HAP-1 (cell line): Measurements from ENCODE around the gene ELOF1.

ENCODE experiments used
- DNase-seq, 2 experiments: peaks; one replicate each; pipeline ENCODE4 v3.0.0-alpha.2; 2016 to 2020; ENCODE audit warnings: low spot score in 2 of 2
- H3K27me3 ChIP-seq: fragments of 250-450 bp; sonication (Bioruptor Pico); 2 replicates; pipeline ENCODE4 v1.5.1; 2020; ENCODE audit warnings: low read depth, mild to moderate bottlenecking, moderate library complexity
- H3K36me3 ChIP-seq: fragments of 250-450 bp; sonication (Bioruptor Pico); replicated peaks from 2 replicates; pipeline ENCODE4 v1.5.1; 2020; ENCODE audit warnings: mild to moderate bottlenecking
- H3K4me1 ChIP-seq: fragments of 250-450 bp; sonication (Bioruptor Pico); 2 replicates; pipeline ENCODE4 v1.5.1; 2020; ENCODE audit warnings: mild to moderate bottlenecking
- H3K4me3 ChIP-seq: fragments of 250-450 bp; sonication (Bioruptor Pico); 2 replicates; pipeline ENCODE4 v1.5.1; 2020; ENCODE audit warnings: mild to moderate bottlenecking, moderate library complexity
- H3K9me3 ChIP-seq: fragments of 250-450 bp; sonication (Bioruptor Pico); 2 replicates; pipeline ENCODE4 v1.5.1; 2020; ENCODE audit warnings: mild to moderate bottlenecking, moderate library complexity
- in situ Hi-C: fragments of 300-500 bp; cut with MboI; formaldehyde crosslinking; loops from 3 replicates; pipeline ENCODE4 v1.14.3; 2020; ENCODE audit warnings: low sequenced_read_pairs, inconsistent platforms, mixed read lengths

Gene ELOF1

GRCh38 chr19:11556634-11557420 is 2.2 kb downstream of the ELOF1 start:
- peaks cover 12% of the 10 kb centered on the region for H3K4me1 ChIP-seq
- H3K27me3 ChIP-seq, result no peaks in the 10 kb centered on the region
- DNase-seq, result no peak
- in situ Hi-C loops, result no loop called here
- peaks cover 7% of the 10 kb centered on the region for H3K36me3 ChIP-seq
- no peaks in the 10 kb centered on the region for H3K9me3 ChIP-seq
- H3K4me3 ChIP-seq, result no peak overlapping the region

- H3K9me3 ChIP-seq, result no peaks in the 10 kb centered on the region
- in situ Hi-C loops, result no loop called here
- peaks cover 7% of the 10 kb centered on the region for H3K36me3 ChIP-seq
- no peak for DNase-seq
- peaks cover 10% of the 10 kb centered on the region for H3K4me1 ChIP-seq
- H3K4me3 ChIP-seq, result no peak overlapping the region
- H3K27me3 ChIP-seq, result no peaks in the 10 kb centered on the region
Observed at GRCh38 chr19:11555246-11555645, 3.8 kb downstream of the ELOF1 start.

GRCh38 chr19:11554160-11554559 is 4.9 kb downstream of the ELOF1 start:
- Histone ChIP-seq H3K4me1 (peaks cover 7% of the 10 kb centered on the region; the same call in 1 of the 2 replicates), H3K27me3 (no peaks in the 10 kb centered on the region), H3K36me3 (peaks cover 7% of the 10 kb centered on the region), H3K9me3 (no peaks in the 10 kb centered on the region), H3K4me3 (no peak overlapping the region)
- in situ Hi-C loops, result no loop called here
- DNase-seq, result no peak

- no peaks in the 10 kb centered on the region for H3K9me3 ChIP-seq
- in situ Hi-C loops, result no loop called here
- no peaks in the 10 kb centered on the region for H3K27me3 ChIP-seq
- H3K4me1 ChIP-seq, result peaks cover 2% of the 10 kb centered on the region; the same call in 1 of the 2 replicates
- peaks cover 7% of the 10 kb centered on the region for H3K36me3 ChIP-seq
- no peak for DNase-seq
- H3K4me3 ChIP-seq, result no peak overlapping the region
Observed at GRCh38 chr19:11552666-11553372, 6.2 kb downstream of the ELOF1 start.

DNA sequence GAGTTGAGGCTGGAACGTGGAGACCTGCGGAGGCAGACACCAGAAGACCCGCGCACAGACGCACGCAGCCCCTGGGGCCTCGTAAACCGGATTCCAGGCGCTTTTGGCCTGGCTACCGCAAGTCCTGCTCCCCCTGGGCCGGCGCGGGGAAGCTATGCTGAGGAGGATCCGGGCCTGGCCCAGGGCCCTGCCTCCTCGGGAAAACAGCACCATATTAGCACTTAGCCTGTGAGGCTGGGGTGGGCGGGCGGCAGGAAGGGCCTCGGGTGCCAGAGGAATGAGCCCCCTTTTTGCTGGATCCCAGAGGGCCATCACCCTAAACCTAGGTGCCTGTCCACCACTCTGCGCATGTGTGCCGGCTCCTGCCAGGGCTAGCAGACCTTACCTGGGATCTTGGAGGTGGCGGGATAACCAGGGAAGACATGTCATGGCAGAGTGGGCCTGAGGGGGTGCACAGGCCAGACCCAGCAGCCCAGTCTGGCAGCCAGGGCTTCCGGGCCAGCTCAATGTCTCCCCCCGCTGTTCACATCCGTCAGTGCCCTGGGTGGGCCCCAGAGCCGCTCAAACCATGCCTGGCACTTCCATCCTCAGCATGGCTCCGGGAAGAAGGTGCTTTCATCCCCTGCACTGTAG is 7.3 kb downstream of the ELOF1 start:
- Histone ChIP-seq H3K27me3 (no peaks in the 10 kb centered on the region), H3K4me1 (no peaks in the 10 kb centered on the region), H3K36me3 (peaks cover 7% of the 10 kb centered on the region), H3K9me3 (no peaks in the 10 kb centered on the region), H3K4me3 (no peak overlapping the region)
- DNase-seq, result peak in 1 of 2 experiments; percentile 52
- in situ Hi-C loops, result no loop called here

GRCh38 chr19:11550265-11550664 is 8.8 kb downstream of the ELOF1 start:
- in situ Hi-C loops, result no loop called here
- Histone ChIP-seq H3K27me3 (no peaks in the 10 kb centered on the region), H3K4me1 (no peaks in the 10 kb centered on the region), H3K36me3 (peaks cover 3% of the 10 kb centered on the region), H3K9me3 (no peaks in the 10 kb centered on the region), H3K4me3 (no peak overlapping the region)
- DNase-seq, result no peak

- Histone ChIP-seq H3K9me3 (no peaks in the 10 kb centered on the region), H3K36me3 (peaks cover 3% of the 10 kb centered on the region), H3K27me3 (no peaks in the 10 kb centered on the region), H3K4me1 (no peaks in the 10 kb centered on the region), H3K4me3 (no peak overlapping the region)
- in situ Hi-C loops, result no loop called here
- no peak for DNase-seq
Observed at GRCh38 chr19:11549386-11549953, 9.6 kb downstream of the ELOF1 start.

- Histone ChIP-seq H3K27me3 (no peaks in the 10 kb centered on the region), H3K4me1 (no peaks in the 10 kb centered on the region), H3K9me3 (no peaks in the 10 kb centered on the region), H3K36me3 (no peaks in the 10 kb centered on the region; the same call in none of the 2 replicates), H3K4me3 (no peak overlapping the region)
- in situ Hi-C loops, result no loop called here
- no peak for DNase-seq
Observed at GRCh38 chr19:11547929-11548700, 10.9 kb downstream of the ELOF1 start.

DNA sequence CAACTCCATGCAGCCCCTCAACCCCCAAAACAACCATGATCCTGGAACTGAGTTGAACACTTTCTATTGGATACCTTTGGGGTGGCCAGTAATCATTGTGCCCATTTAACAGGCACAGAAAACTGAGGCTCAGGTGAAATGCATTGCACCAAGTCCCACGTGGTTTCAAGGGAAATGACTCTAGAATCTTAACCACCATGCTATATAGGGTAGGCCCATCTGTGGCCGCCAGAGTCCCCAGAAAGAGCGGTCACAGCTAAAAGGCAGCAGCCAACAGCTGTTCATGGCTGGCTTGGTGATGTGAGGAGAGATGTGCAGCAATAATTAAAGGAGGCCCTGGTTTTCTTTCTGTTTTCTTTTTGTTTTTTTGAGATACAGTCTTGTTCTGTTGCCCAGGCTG is 17.8 kb downstream of the ELOF1 start:
- H3K36me3 ChIP-seq, result no peaks in the 10 kb centered on the region
- H3K4me3 ChIP-seq, result no peak overlapping the region
- in situ Hi-C loops, result no loop called here
- no peak for DNase-seq
- H3K27me3 ChIP-seq, result no peaks in the 10 kb centered on the region
- no peaks in the 10 kb centered on the region for H3K4me1 ChIP-seq
- no peaks in the 10 kb centered on the region for H3K9me3 ChIP-seq

GRCh38 chr19:11540645-11541044 is 18.4 kb downstream of the ELOF1 start:
- no peak for DNase-seq
- H3K4me1 ChIP-seq, result peaks cover 2% of the 10 kb centered on the region; the same call in 1 of the 2 replicates
- no peaks in the 10 kb centered on the region for H3K36me3 ChIP-seq
- H3K4me3 ChIP-seq, result no peak overlapping the region
- no peaks in the 10 kb centered on the region for H3K27me3 ChIP-seq
- no peaks in the 10 kb centered on the region for H3K9me3 ChIP-seq
- in situ Hi-C loops, result no loop called here

- Histone ChIP-seq H3K9me3 (no peaks in the 10 kb centered on the region), H3K4me3 (no peak overlapping the region), H3K4me1 (peaks cover 4% of the 10 kb centered on the region; the same call in 1 of the 2 replicates), H3K27me3 (no peaks in the 10 kb centered on the region; the same call in 1 of the 2 replicates), H3K36me3 (no peaks in the 10 kb centered on the region)
- DNase-seq, result peak in 1 of 2 experiments; percentile 38
- in situ Hi-C loops, result no loop called here
Observed at GRCh38 chr19:11539495-11540365, 19.3 kb downstream of the ELOF1 start.

DNA sequence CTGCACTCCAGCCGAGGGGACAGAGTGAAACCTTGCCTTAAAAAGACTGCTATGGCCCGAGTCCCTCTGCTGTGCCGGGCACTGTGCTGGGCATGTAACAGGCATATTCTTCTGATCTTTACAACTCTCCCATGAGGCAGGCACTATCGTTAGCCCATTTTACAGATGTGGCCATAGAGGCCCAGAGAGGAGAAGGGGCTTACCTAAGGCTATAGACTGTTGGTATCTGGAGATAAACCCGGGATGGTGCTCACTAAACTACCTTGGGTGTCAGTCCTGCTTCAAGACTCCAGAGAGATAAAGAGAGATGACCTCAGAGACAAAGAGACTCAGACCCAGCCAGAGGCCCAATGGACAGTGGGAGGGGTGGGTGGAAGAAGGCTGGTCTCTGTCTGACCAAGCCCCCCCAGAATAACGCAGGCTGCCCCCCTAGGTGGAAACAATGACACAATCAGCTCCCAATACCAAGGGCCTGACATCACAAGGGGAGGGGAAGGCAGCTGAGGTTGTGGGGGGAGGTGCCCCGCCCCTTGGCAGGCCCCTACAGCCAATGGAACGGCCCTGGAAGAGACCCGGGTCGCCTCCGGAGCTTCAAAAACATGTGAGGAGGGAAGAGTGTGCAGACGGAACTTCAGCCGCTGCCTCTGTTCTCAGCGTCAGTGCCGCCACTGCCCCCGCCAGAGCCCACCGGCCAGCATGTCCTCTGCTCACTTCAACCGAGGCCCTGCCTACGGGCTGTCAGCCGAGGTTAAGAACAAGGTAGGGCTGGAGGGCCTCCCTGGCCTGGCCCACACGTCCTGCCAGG is 20.6 kb downstream of the ELOF1 start, which contains the start of gene CNN1:
CNN1 (plus strand) TSS at position 620 of the 805 bp plus-strand sequence; CDS start at position 697, 77 bp downstream.
- Histone ChIP-seq H3K4me3 (no peak within 1 kb of the TSS), H3K36me3 (no peaks in the 10 kb centered on the region), H3K27me3 (no peaks in the 10 kb centered on the region; the same call in 1 of the 2 replicates), H3K4me1 (peaks cover 4% of the 10 kb centered on the region; the same call in 1 of the 2 replicates), H3K9me3 (no peaks in the 10 kb centered on the region)
- in situ Hi-C loops, result no loop called here
- peak in 1 of 2 experiments; percentile 39 for DNase-seq
